GM19328 (cell line): ENCODE measurements around the gene PTPN23.

ENCODE experiments used
- ATAC-seq: cut with Tn5 transposase; IDR thresholded peaks from one replicate; pipeline ENCODE4 v1.9.1; 2021; ENCODE audit warnings: mild to moderate bottlenecking, moderate library complexity; ENCODE audit not compliant: unreplicated experiment

PTPN23 gene

DNA sequence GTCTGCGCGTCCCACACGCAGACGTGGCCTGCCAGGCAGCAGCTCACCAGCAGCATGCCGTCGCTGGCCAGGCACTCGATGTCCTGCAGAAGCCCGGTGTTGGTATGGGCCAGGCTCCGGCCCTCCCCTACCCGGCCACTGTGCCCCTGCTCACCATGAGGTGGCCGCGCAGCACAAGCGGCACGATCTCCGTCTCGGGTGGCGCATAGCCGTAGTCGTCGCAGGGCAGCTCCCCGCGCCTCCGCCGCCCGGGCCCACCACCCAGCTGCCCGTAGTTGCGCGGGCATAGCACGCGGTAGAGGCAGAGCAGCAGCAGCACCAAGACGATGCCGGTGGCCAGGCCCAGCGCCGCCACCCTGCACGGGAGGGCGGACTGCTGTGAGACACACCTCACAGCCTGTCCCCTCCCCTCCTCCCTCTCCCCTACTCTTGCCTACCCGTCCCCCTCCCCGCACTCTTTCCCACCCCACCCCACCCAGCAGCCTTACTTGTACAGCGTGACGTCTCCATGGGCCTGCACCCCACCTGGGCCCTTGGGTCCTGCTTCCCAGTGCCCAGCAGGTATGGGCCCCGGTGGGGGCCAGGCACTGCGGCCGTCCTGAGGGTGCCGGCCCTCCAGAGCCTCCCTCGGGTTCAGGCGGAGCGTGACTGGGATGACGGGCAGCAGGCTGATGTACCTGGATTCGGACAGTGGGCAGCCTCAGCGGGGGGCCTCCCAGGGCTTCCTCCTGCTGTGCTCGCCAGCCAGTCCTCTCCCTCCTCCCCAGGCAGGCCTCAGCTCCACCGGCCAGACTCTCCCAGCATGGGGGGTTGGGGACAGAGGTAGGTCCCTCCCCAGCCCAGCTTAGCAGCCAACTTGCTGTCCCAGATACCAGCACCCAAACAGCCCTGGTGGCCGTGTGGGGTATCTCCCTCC, 37.6 kb downstream of the PTPN23 start:
- no peak for ATAC-seq

DNA sequence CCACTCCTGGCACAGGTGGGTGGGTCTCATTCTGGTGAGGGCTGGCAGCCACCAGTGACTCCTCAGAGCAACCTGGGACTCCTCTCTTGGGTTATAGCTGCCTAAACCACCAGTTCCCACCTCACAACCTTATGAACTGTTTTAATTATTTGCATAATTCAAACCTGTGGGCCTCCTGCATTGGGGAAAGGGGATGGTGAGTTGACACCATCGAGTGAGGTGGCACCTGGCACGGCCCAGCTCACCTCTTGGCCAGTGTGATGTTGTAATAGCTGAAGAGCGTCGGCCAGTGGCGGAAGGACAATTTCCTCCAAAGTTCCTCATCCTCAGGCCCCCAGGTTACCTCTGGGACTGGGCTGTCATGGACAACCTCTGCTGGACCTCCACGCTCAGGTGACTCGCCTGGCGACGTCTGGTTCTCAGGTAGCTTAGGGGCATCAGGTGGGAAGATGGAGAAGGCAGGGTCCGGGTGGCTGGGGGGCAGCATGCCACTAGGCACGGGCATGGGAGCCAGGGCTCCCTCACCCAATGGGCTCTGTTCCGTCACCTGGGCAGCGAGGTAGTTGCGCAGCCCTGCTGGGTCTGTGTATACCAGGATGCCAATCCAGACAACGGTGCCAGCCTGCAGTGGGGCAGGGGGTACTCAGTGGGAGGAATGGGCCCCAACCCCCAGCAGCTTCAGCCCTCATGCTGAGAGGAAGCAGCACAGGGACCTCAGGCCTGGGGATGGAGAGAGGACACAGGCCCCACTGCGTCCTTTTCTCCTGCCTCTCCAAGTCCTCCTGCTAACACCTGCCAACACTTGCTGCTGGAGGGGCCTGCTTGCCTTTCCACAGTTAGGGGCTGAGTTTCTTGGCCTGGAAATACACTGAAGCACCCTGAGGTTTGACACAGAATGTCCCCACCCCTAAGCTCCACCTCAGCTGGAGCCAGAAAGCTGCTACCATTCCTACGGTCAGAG, 38.5 kb downstream of the PTPN23 start:
- no peak for ATAC-seq

- ATAC-seq, result no peak
These were observed 39.2 kb downstream of the PTPN23 start for GRCh38 chr3:47420044-47420430.

GRCh38 chr3:47420511-47421484, 40.0 kb downstream of the PTPN23 start:
- ATAC-seq, result peak; percentile 51

GRCh38 chr3:47421741-47422649, 41.2 kb downstream of the PTPN23 start:
- no peak for ATAC-seq

GRCh38 chr3:47422743-47423142, 41.9 kb downstream of the PTPN23 start:
- no peak for ATAC-seq

GRCh38 chr3:47423548-47424145, 42.8 kb downstream of the PTPN23 start:
- ATAC-seq, result no peak

GRCh38 chr3:47424434-47425382, 43.9 kb downstream of the PTPN23 start:
- ATAC-seq, result no peak

GRCh38 chr3:47425383-47425778, 44.6 kb downstream of the PTPN23 start:
- ATAC-seq, result no peak

GRCh38 chr3:47425959-47426358, 45.1 kb downstream of the PTPN23 start:
- no peak for ATAC-seq

- ATAC-seq, result no peak
These were observed 47.0 kb downstream of the PTPN23 start for GRCh38 chr3:47427866-47428265.

GRCh38 chr3:47428662-47429061, 47.8 kb downstream of the PTPN23 start:
- ATAC-seq, result no peak

GRCh38 chr3:47429476-47430270, 48.9 kb downstream of the PTPN23 start:
- no peak for ATAC-seq

DNA sequence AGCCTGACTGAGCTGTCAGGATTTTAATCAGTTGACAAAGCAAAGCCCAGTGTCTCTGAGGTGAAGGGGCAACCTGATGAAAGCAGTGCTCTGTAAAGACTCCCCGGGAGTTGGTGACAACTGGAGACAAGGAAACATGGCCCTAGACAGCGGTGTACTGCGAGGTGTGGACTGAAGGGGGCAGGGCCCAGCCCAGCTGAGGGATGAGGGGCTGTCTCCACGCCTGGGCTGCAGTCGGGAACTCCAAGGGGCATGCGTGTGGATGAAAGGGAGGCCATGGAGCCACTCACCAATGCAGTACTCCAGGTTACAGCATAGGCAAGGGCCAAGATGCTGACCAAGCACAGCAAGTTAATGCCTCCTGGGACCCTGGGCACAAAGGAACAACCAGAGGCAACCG, 49.8 kb downstream of the PTPN23 start:
- no peak for ATAC-seq

DNA sequence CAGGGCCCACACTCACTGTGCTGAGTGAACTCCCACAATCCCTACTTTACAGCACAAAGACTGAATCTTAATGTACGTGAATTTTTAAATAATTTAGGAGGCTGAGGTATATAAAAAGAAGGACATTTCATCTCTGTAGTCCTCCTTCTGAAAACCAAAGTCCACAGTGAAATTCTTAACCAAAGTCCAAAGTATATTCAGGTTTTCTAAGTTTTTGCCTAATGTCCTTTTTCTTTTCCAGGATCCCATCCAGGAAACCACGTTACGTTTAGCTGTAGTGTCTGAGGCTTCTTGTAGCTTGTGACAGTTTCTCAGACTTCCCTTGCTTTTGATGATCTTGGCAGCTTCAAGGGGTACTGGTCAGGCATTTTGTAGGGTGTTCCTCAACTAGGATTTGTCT, 50.4 kb downstream of the PTPN23 start:
- no peak for ATAC-seq

GRCh38 chr3:47432673-47433072, 51.9 kb downstream of the PTPN23 start:
- ATAC-seq, result no peak

GRCh38 chr3:47433796-47434195, 53.0 kb downstream of the PTPN23 start:
- no peak for ATAC-seq
